ENCODE data around the gene KLHDC7B.

DNA sequence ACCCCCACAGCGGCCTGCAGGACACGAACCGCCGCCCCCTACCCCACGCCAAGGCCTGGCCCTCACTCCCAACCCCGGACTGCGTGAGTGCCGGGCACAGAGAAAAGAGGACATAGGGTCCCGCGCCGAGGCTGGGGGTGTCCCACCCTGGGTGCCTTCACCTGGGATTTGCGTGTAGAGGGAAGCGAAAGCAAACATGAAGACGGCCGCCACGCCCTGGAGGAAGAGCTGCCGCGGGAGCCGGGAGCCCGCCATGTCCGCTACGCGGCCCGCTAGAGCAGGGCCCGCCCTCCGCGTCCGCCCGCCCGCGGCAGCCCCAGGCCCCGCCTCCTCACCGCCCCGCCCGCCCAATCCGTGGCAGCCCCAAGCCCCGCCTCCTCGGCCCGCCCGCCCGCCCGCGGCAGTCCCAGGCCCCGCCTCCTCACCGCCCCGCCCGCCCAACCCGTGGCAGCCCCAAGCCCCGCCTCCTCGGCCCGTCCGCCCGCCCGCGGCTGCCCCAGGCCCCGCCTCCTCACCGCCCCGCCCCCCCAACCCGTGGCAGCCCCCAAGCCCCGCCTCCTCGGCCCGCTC lies 38.2 kb upstream of the KLHDC7B start, which contains the start of gene LMF2:
- no peak for TF ChIP-seq CTCF (IDR thresholded peaks at IDR 0.05)
- no peak for TF ChIP-seq POLR2AphosphoS5 (IDR thresholded peaks at IDR 0.05; ENCODE audit: low read depth, low read length)
- TF ChIP-seq, protein P1, sequence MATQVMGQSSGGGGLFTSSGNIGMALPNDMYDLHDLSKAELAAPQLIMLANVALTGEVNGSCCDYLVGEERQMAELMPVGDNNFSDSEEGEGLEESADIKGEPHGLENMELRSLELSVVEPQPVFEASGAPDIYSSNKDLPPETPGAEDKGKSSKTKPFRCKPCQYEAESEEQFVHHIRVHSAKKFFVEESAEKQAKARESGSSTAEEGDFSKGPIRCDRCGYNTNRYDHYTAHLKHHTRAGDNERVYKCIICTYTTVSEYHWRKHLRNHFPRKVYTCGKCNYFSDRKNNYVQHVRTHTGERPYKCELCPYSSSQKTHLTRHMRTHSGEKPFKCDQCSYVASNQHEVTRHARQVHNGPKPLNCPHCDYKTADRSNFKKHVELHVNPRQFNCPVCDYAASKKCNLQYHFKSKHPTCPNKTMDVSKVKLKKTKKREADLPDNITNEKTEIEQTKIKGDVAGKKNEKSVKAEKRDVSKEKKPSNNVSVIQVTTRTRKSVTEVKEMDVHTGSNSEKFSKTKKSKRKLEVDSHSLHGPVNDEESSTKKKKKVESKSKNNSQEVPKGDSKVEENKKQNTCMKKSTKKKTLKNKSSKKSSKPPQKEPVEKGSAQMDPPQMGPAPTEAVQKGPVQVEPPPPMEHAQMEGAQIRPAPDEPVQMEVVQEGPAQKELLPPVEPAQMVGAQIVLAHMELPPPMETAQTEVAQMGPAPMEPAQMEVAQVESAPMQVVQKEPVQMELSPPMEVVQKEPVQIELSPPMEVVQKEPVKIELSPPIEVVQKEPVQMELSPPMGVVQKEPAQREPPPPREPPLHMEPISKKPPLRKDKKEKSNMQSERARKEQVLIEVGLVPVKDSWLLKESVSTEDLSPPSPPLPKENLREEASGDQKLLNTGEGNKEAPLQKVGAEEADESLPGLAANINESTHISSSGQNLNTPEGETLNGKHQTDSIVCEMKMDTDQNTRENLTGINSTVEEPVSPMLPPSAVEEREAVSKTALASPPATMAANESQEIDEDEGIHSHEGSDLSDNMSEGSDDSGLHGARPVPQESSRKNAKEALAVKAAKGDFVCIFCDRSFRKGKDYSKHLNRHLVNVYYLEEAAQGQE (IDR thresholded peaks at IDR 0.05; ENCODE audit: insufficient read depth in 1 of 2, low read depth in 2 of 2, low read length in 1 of 2), result no peak
- no peak for TF ChIP-seq TCF7L2 (IDR thresholded peaks at IDR 0.05; ENCODE audit: low read depth, low read length)

Measured in Panc1 (cell line).